ENCODE results near the gene INPP4B. TPM values are rescaled to one million over a fixed set of nuclear protein-coding genes. Genes with fewer than 3 reads are reported as not detected.

The INPP4B gene
- total and polyA plus RNA-seq, 3 donors from 2014 or later: 23.2 to 64.5 (median 55.2) TPM

- Histone ChIP-seq H3K4me3 (no peak overlapping the region), H3K9me3 (no peaks in the 10 kb centered on the region), H3K36me3 (ENCODE audit: low read depth, missing control alignments) (no peaks in the 10 kb centered on the region), H3K4me1 (peaks cover 14% of the 10 kb centered on the region), H3K27me3 (no peaks in the 10 kb centered on the region), H3K27ac (no peak overlapping the region)
- TF ChIP-seq CTCF (IDR thresholded peaks at IDR 0.05) (no peak), POLR2A (IDR thresholded peaks at IDR 0.05) (no peak)
- intact Hi-C loops (cut with DNase I; ENCODE audit: low total_unique reads): no loop called here
- DNase-seq: no peak
- WGBS, 2 donors: 55 to 63% methylated on average over 3 of the region's 3 CpGs
These were observed 468.6 kb downstream of the INPP4B start for GRCh38 chr4:142377342-142378091.

GRCh38 chr4:142376204-142376603, 469.9 kb downstream of the INPP4B start:
- Histone ChIP-seq H3K27me3 (no peaks in the 10 kb centered on the region), H3K4me1 (peaks cover 14% of the 10 kb centered on the region), H3K9me3 (no peaks in the 10 kb centered on the region), H3K36me3 (ENCODE audit: low read depth, missing control alignments) (no peaks in the 10 kb centered on the region), H3K27ac (no peak overlapping the region), H3K4me3 (no peak overlapping the region)
- intact Hi-C loops (cut with DNase I; ENCODE audit: low total_unique reads): no loop called here
- TF ChIP-seq POLR2A (IDR thresholded peaks at IDR 0.05) (no peak), CTCF (IDR thresholded peaks at IDR 0.05) (no peak)
- 93 to 94% methylated on average over 1 of the region's 1 CpG for WGBS, 2 donors
- no peak for DNase-seq

GRCh38 chr4:142373610-142374009, 472.5 kb downstream of the INPP4B start:
- H3K4me3 ChIP-seq: no peak overlapping the region
- no peak overlapping the region for H3K27ac ChIP-seq
- H3K4me1 ChIP-seq: peaks cover 8% of the 10 kb centered on the region
- no peaks in the 10 kb centered on the region for H3K9me3 ChIP-seq
- no peaks in the 10 kb centered on the region for H3K36me3 ChIP-seq (ENCODE audit: low read depth, missing control alignments)
- H3K27me3 ChIP-seq: no peaks in the 10 kb centered on the region
- DNase-seq: no peak
- intact Hi-C loops (cut with DNase I; ENCODE audit: low total_unique reads): no loop called here
- 44 to 56% methylated on average over 2 of the region's 2 CpGs for WGBS, 2 donors
- no peak for TF ChIP-seq POLR2A (IDR thresholded peaks at IDR 0.05)
- no peak for TF ChIP-seq CTCF (IDR thresholded peaks at IDR 0.05)

GRCh38 chr4:142372530-142373260, 473.4 kb downstream of the INPP4B start:
- Histone ChIP-seq H3K36me3 (ENCODE audit: low read depth, missing control alignments) (no peaks in the 10 kb centered on the region), H3K4me1 (peaks cover 2% of the 10 kb centered on the region), H3K27me3 (no peaks in the 10 kb centered on the region), H3K9me3 (no peaks in the 10 kb centered on the region), H3K4me3 (no peak overlapping the region), H3K27ac (no peak overlapping the region)
- 82 to 89% methylated on average over 2 of the region's 2 CpGs for WGBS, 2 donors
- intact Hi-C loops (cut with DNase I; ENCODE audit: low total_unique reads): no loop called here
- TF ChIP-seq POLR2A (IDR thresholded peaks at IDR 0.05) (no peak), CTCF (IDR thresholded peaks at IDR 0.05) (no peak)
- no peak for DNase-seq

Data from testis (tissue), 3 donors.